ENCODE data around the gene DHRS11. TPM values are rescaled to one million over a fixed set of nuclear protein-coding genes. Genes with fewer than 3 reads are reported as not detected.

The DHRS11 gene
- total and polyA plus RNA-seq, 10 of the 15 experiments (the other 5 are each of a cell fraction or from before 2014, with no cell fraction given) = 3.4 to 23.0 (median 14.5) TPM

- ATAC-seq = no peak
- Histone ChIP-seq H4K20me1 (ENCODE audit: control insufficient read depth, insufficient read depth) (no peaks in the 10 kb centered on the region; the same call in 1 of the 2 replicates), H3K9me3 (replicated peaks; ENCODE audit: control insufficient read depth, insufficient read depth, low read length) (no peaks in the 10 kb centered on the region), H3K4me1 (ENCODE audit: control insufficient read depth, insufficient read depth, low read length) (peaks cover 16% of the 10 kb centered on the region; the same call in 1 of the 2 replicates), H3K9ac (ENCODE audit: control insufficient read depth, insufficient read depth, low read length) (peak overlapping the region; percentile 88), H3K36me3 (ENCODE audit: control insufficient read depth in 2 of 2, insufficient read depth in 2 of 2, low read length in 1 of 2) (no peaks in the 10 kb centered on the region), H3K27ac (ENCODE audit: control insufficient read depth, insufficient read depth) (peak overlapping the region; percentile 67), H3K79me2 (ENCODE audit: control insufficient read depth, insufficient read depth, low read length) (peaks cover 53% of the 10 kb centered on the region), H3K4me2 (ENCODE audit: control insufficient read depth, insufficient read depth) (peak overlapping the region; percentile 66), H2AFZ (ENCODE audit: control insufficient read depth, low read depth, low read length) (no peak overlapping the region), H3K27me3 (replicated peaks in 1 of 2; ENCODE audit: control insufficient read depth in 2 of 2, insufficient read depth in 2 of 2, low read length in 1 of 2) (no peaks in the 10 kb centered on the region), H3K4me3 (peak overlapping the region; percentile 83)
- in situ Hi-C loops (cut with MboI) (no loop called here), intact Hi-C loops (cut with micrococcal nuclease; ENCODE audit: unreplicated experiment) (loop anchor here (5.0 kb wide), 1 partner anchor 56 kb away; the partner anchor contains the start of gene MRM1)
- SMC1A ChIA-PET (ENCODE audit: uncharacterized antibody, unreplicated experiment) = interaction anchor here (0.5 to 2.3 kb wide), 6 partner anchors 12 to 576 kb away, joined by 3 to 9 read pairs (median 4); partner anchors contain the start of gene MRM1
- no peak for DNase-seq (ENCODE audit: low read depth, low spot score)
- 7% methylated on average over 7 of the region's 7 CpGs for WGBS (ENCODE audit: insufficient coverage, insufficient replicate concordance, low lambda C conversion rate, missing lambda C conversion rate)
- POLR2A ChIA-PET = interaction anchor here (0.5 to 4.9 kb wide), 7 partner anchors 12 to 858 kb away, joined by 3 to 28 read pairs (median 5); partner anchors contain the start of genes MRM1, MYO19, PIGW and ZNHIT3
- CTCF ChIA-PET = interaction anchor here (0.6 to 4.6 kb wide), 5 partner anchors 11 to 501 kb away, joined by 3 to 34 read pairs (median 4); partner anchors contain the start of genes MRM1, MYO19 and PIGW
- RAD21 ChIA-PET (ENCODE audit: unreplicated experiment) = interaction anchor here (1.0 to 1.6 kb wide), 3 partner anchors 12 to 56 kb away, joined by 3 to 5 read pairs (median 3); partner anchors contain the start of genes MYO19 and PIGW
- TF ChIP-seq NBN (IDR thresholded peaks at IDR 0.05) (no peak), SRF (IDR thresholded peaks at IDR 0.05; ENCODE audit: low read depth in 2 of 2, low read length in 2 of 2) (no peak), RBBP5 (conservative IDR thresholded peaks at IDR 0.05) (no peak), CBX5 (IDR thresholded peaks at IDR 0.05; ENCODE audit: low read depth) (no peak), NR2C2 (IDR thresholded peaks at IDR 0.05; ENCODE audit: borderline replicate concordance, control insufficient read depth, insufficient read length, low read depth) (no peak), GATAD2B (conservative IDR thresholded peaks at IDR 0.05; ENCODE audit: low read depth) (no peak)
- TF ChIP-seq, protein P1, sequence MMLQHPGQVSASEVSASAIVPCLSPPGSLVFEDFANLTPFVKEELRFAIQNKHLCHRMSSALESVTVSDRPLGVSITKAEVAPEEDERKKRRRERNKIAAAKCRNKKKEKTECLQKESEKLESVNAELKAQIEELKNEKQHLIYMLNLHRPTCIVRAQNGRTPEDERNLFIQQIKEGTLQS (IDR thresholded peaks at IDR 0.05; ENCODE audit: borderline replicate concordance, extremely low read depth, low read depth, low read length) = no peak
- no peak for FAIRE-seq
- no TSS peak for BruUV-seq (replicated peaks)
Measured at GRCh38 chr17:36546418-36547093, 45.1 kb upstream of the DHRS11 start.
